GM19025 (cell line): ENCODE results near the gene A4GNT.
"Not testable (repeated sequence)": the region's sequence is repeated elsewhere in the genome, so short reads cannot be mapped to it uniquely, and the experiment has no call there.

Source experiments
- ATAC-seq: cut with Tn5 transposase; IDR thresholded peaks from one replicate; pipeline ENCODE4 v1.9.1; 2021; ENCODE audit warnings: mild to moderate bottlenecking, low read depth, moderate library complexity; ENCODE audit not compliant: unreplicated experiment

The A4GNT gene

GRCh38 chr3:138132239-138132638 lies at the start of gene A4GNT:
A4GNT (minus strand) TSS chr3:138132390; CDS start chr3:138131256, 1,134 bp downstream.
- no peak for ATAC-seq

DNA sequence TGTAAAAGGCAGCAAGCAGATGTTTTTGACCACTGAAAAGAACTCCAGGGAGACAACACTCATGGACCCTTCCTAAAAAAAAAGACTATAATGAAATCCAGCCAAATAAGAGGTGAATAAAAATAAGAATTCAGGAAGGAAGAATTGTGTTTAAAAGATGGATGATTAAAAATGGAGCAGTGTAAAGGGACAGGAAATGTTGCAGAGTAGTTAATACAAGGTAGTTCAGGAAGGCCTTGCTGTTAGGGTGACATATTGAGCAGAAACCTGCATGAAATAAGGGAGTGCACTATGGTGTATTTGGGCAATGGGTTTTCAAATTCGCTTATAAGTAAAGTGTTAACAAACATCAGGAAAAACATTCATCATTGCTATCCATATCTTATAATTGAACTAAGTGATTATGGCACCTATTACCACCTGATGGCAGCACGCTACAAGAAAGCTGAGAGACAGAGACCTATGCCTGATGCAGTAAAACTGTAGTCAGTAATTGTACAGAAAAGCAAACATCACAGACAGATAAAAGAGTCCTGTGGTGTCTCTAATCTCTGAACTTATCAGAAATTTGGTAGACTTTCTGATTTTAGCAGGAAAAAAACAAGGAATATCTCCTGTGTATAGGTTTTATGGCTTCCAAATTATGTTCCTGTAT lies 48.3 kb upstream of the A4GNT start:
- ATAC-seq: no peak

DNA sequence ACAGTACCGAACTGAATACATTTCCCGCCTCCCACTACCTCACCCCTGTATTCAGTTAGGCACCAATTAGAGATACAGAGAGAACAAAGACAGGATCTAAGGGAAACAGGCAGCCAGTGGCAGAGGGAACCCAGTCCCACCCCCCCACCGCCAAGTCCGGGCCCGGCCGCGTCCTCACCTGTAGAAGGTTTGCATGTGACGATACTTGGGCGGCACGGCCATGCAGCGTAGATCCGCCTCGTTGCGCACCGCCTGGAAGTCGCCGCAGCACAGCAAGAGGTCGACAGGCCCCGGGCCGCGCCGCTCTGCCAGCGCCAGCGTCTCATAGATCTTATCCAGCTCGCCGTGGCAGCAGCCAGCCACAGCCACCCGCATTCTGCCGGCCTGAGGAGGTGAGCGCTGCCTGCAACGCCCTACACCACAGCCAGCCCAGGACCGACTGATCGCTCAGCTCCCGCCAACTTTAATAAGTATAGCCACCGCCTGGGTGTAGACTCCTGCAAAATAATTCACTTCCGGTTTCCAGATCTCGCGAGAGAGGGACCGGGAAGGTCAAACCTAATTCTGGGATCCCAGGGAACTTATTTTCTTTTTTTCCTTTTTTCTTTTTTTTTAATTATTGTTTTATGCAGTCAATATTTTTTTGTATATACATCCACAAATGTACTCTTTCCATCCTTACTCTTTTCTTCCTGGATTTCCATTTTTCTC lies 42.4 kb upstream of the A4GNT start, which contains the start of gene DBR1:
TSS of gene DBR1 (minus strand) at position 501 of the 711 bp plus-strand sequence. CDS start at position 375, 126 bp downstream.
- peak; percentile 90 for ATAC-seq

DNA sequence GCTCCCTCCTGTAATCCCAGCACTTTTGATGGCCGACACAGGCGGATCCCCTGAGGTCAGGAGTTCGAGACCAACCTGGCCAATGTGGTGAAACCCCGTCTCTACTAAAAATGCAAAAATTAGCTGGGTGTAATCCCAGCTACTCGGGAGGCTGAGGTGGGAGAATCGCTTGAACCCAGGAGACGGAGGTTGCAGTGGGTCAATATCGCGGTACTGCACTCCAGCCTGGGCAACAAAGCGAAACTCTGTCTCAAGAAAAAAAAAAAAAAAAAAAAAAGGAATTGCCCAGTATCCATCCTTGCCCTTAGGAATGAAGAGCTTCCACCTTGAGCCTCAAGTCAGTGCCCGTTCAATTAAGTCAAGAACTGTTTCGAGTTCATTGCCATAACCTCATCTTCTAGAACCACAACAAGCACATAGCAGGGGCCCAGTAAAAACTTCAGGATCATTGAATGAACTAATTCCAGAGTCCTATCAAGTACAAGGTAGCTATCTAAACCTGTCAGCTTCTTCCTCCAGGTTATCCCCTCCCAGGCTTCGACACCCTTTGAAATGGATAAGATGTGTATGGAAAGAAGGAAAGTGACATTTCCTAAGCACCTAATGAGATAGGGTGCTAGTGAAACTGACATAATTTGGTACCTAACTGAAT lies 41.7 kb upstream of the A4GNT start:
- ATAC-seq: no peak

- ATAC-seq: no peak
These were observed 40.4 kb upstream of the A4GNT start for GRCh38 chr3:138172625-138173024.

GRCh38 chr3:138165061-138165460 lies 32.9 kb upstream of the A4GNT start:
- ATAC-seq: no peak

- no peak for ATAC-seq
These were observed 25.6 kb upstream of the A4GNT start for GRCh38 chr3:138157743-138158142.

DNA sequence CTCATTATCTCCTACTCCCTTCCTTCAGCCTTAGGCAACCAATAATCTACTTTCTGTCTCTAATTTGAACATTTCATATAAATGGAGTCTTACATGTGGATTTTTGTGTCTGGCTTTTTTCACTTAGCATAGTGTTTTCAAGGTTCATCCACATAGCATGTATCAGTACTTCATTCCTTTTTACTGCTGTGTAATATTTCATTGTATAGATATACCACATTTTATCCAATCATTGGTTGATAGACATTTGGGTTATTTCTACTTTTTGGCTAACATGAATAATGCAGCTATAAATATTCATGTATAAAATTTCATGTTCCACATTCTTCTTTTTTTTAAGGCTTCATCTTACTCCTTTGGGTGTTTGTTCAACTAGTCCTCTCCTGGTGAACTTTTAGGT lies 22.3 kb upstream of the A4GNT start:
- no peak for ATAC-seq

GRCh38 chr3:138148503-138148902 lies 16.3 kb upstream of the A4GNT start:
- ATAC-seq: no peak

DNA sequence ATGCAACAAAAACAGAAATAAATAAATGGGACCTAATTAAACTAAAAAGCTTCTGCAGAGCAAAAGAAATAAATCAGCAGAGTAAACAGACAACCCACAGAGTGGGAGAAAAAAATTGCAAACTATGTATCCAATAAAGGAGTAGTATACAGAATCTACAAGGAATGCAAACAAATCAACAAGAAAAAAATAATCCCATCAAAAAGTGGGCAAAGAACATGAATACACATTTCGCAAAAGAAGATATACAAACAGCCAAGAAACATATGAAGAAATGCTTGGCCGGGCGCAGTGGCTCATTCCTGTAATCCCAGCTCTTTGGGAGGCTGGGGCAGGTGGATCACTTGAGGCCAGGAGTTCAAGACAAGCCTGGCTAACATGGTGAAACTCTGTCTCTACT lies 10.0 kb upstream of the A4GNT start:
- ATAC-seq: not testable (repeated sequence)

- no peak for ATAC-seq
These were observed 8.8 kb upstream of the A4GNT start for GRCh38 chr3:138140940-138141339.

GRCh38 chr3:138139691-138140090 lies 7.5 kb upstream of the A4GNT start:
- no peak for ATAC-seq

GRCh38 chr3:138137861-138138260 lies 5.7 kb upstream of the A4GNT start:
- no peak for ATAC-seq

DNA sequence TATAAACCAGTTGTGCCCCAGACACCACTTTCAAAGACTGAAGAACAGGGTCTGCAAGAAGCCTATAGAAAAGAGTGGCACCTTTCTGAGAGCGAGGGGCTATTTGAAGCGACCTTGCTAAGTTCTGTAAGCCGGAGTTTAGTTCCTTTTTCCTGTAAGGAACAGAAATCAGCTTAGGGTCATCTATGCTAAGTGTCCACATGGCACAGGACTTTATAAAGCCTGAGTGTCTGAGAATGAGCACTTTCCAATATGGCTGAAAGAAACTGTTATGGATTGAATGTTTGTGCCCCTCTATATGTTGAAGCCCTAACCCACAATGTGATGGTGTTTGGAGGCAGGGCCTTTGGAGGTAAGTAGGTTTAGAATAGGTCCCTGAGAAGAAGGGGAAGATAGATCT lies 4.0 kb upstream of the A4GNT start:
- no peak for ATAC-seq

DNA sequence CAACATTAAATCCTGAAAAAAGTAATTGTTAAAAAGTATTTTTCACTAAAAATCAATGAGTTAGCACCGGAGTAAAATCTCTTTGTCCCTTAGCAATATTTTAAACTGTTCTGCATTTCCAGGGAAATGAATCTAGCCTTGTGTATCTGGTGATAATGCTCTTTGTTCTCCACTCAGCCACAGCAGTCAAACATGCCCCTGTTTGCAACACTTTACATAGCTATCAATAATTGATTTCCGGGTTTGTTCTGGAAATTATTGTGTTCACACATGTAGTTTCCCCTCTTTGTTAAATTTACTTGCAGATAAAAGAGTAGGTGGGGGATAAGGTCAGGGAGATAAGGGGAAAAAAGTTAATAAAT lies 3.6 kb upstream of the A4GNT start:
- ATAC-seq: no peak

DNA sequence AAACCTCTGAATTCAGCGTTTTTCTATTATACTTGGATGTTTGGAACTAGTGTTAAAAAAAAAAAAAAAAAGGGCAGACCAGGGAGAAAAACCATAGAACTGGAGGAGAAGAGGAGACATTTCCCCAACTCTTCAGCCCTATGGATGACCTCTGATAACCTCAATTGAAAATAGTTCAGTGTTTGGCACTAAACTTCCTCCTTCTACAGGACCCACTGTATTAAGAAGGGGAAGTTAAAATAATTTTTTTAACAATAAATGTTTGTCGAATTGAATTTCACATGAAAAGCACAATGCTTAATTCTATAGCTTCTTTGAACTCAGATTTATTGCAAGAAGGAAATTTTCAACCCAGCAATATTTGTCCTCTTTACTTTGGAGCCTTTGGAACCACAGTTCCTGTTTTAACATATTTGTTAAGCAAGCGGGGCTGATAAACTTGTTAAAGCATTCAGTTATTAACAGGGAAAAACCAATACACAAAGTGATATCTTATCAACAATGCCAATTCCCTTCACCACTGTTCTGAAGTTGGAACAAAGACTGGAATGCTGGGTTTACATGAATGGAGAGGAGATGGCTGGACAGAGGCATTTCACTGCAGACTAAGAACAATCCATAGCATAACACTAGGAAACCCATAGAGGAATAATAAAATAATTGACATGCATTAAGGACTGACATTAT lies 3.1 kb upstream of the A4GNT start:
- no peak for ATAC-seq

- no peak for ATAC-seq
These were observed 4.4 kb downstream of the A4GNT start for GRCh38 chr3:138127636-138128365.

DNA sequence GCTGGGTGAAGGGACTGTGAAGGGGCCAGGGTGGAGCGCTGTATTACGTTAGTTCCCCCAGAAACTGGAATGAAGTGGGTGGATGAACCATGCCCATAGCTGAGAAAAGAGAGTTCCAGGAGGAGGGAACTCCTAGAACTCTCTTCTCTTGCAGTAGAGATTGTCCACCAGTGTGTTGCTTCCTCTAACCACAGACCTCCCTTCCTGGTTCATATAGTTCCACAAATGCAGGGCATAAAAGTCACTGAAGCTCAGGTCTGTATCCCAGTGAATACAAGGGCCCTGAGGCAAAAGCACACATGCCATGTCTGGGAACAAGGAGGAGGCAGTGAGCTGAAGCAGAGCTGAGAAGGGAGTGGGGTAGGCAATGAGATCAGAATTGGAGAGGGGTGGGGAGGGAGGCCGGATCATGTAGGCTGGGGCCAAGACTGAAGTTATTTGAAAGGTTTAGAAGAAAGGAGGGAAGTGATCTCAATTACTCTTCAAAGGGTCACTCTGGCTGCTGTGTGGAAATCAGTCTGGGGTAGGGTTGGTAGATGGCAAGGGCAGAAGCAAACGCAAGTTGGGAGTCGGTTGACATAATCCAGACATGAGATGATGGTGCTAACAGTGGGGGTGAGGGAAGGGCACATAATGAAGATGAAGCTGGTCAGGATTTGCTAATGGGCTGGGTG lies 6.5 kb downstream of the A4GNT start:
- no peak for ATAC-seq

DNA sequence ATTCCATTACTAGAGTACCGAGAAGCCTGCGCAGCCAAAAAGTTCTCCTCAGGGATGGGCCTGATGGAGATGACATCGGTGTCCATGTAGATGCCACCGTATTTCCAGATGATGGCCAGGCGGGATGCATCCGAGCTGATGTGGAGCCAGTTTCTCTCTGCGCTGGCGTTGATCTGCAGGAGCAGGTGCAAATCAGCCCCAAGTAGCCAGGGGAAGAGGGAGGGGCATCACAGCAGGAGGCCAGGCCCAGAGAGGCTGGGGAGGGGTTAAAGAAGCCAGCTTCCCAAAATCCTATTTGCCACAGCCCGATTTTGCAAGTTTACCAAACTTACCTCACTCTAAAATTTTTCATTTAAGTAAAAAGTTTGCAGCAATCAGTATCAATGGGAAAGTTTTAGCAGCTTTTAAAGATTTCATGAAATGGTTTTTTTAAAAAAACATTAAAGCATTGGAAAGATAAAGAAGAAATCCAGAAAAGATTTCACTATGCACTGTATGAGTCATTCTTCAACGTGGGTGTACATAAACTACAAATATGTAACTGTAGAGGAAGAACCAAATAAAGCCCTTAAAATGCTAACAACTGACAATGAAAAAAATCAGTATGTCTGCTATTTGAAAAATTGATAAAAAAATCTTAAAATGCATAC lies 7.4 kb downstream of the A4GNT start:
- ATAC-seq: no peak
